ENCODE results near the gene POU4F1. TPM values are rescaled to one million over a fixed set of nuclear protein-coding genes. Genes with fewer than 3 reads are reported as not detected.

The POU4F1 gene
- total and polyA plus RNA-seq, 7 donors, result 0.04 to 2.6 (median 0.17) TPM; not detected in 1

- Histone ChIP-seq H3K4me3 (no peak overlapping the region), H3K9me3 (no peaks in the 10 kb centered on the region), H3K36me3 (ENCODE audit: insufficient read depth in 1 of 2, low read depth in 1 of 2) (no peaks in the 10 kb centered on the region), H3K27me3 (ENCODE audit: insufficient read depth in 3 of 3, low read length in 2 of 3) (peaks cover 5 to 100% (median 27%) of the 10 kb centered on the region in 3 donors), H3K27ac (no peak overlapping the region), H3K4me1 (no peaks in the 10 kb centered on the region)
- no peak for DNase-seq
- WGBS, 3 donors, result 36 to 45% (median 43%) methylated on average over 13 of the region's 13 CpGs
- intact Hi-C loops (cut with DNase I), result no loop called here
- no peak for ATAC-seq
- no peak for TF ChIP-seq CTCF (IDR thresholded peaks at IDR 0.05)
Measured at GRCh38 chr13:78593129-78593528, 10.2 kb downstream of the POU4F1 start.

GRCh38 chr13:78592584-78592983 is 10.8 kb downstream of the POU4F1 start:
- H3K9me3 ChIP-seq, result no peaks in the 10 kb centered on the region
- ATAC-seq, result no peak
- no peaks in the 10 kb centered on the region for H3K36me3 ChIP-seq (ENCODE audit: insufficient read depth in 1 of 2, low read depth in 1 of 2)
- TF ChIP-seq CTCF (IDR thresholded peaks at IDR 0.05), result no peak
- H3K27me3 ChIP-seq (ENCODE audit: insufficient read depth in 3 of 3, low read length in 2 of 3), result peaks cover 10 to 100% (median 27%) of the 10 kb centered on the region in 3 donors
- 41 to 43% (median 41%) methylated on average over 6 of the region's 6 CpGs for WGBS, 3 donors
- no peak overlapping the region for H3K4me3 ChIP-seq
- no peaks in the 10 kb centered on the region for H3K4me1 ChIP-seq
- intact Hi-C loops (cut with DNase I), result no loop called here
- no peak for DNase-seq
- H3K27ac ChIP-seq, result no peak overlapping the region

GRCh38 chr13:78589206-78589605 is 14.1 kb downstream of the POU4F1 start:
- DNase-seq (no peak), ATAC-seq (no peak)
- H3K27me3 ChIP-seq (ENCODE audit: insufficient read depth in 3 of 3, low read length in 2 of 3), result peaks cover 16 to 94% (median 19%) of the 10 kb centered on the region in 3 donors
- H3K27ac ChIP-seq, result no peak overlapping the region
- H3K9me3 ChIP-seq, result no peaks in the 10 kb centered on the region
- no peak overlapping the region for H3K4me3 ChIP-seq
- no peaks in the 10 kb centered on the region for H3K4me1 ChIP-seq
- TF ChIP-seq CTCF (IDR thresholded peaks at IDR 0.05), result no peak
- no peaks in the 10 kb centered on the region for H3K36me3 ChIP-seq (ENCODE audit: insufficient read depth in 1 of 2, low read depth in 1 of 2)
- intact Hi-C loops (cut with DNase I), result no loop called here
- 2 to 5% (median 4%) methylated on average over 7 of the region's 7 CpGs for WGBS, 3 donors

GRCh38 chr13:78587395-78587794 is 16.0 kb downstream of the POU4F1 start:
- ATAC-seq (no peak), DNase-seq (no peak)
- Histone ChIP-seq H3K4me3 (no peak overlapping the region), H3K27me3 (ENCODE audit: insufficient read depth in 3 of 3, low read length in 2 of 3) (peaks cover 11 to 76% (median 16%) of the 10 kb centered on the region in 3 donors), H3K36me3 (ENCODE audit: insufficient read depth in 1 of 2, low read depth in 1 of 2) (no peaks in the 10 kb centered on the region), H3K4me1 (no peaks in the 10 kb centered on the region), H3K9me3 (no peaks in the 10 kb centered on the region), H3K27ac (no peak overlapping the region)
- intact Hi-C loops (cut with DNase I), result no loop called here
- no peak for TF ChIP-seq CTCF (IDR thresholded peaks at IDR 0.05)
- WGBS, 3 donors, result 13 to 18% (median 14%) methylated on average over 18 of the region's 18 CpGs

GRCh38 chr13:78586706-78587105 is 16.6 kb downstream of the POU4F1 start:
- ATAC-seq, result no peak
- intact Hi-C loops (cut with DNase I), result no loop called here
- H3K36me3 ChIP-seq (ENCODE audit: insufficient read depth in 1 of 2, low read depth in 1 of 2), result no peaks in the 10 kb centered on the region
- no peak overlapping the region for H3K4me3 ChIP-seq
- 11 to 14% (median 12%) methylated on average over 21 of the region's 21 CpGs for WGBS, 3 donors
- H3K4me1 ChIP-seq, result no peaks in the 10 kb centered on the region
- peaks cover 11 to 69% (median 16%) of the 10 kb centered on the region in 3 donors for H3K27me3 ChIP-seq (ENCODE audit: insufficient read depth in 3 of 3, low read length in 2 of 3)
- TF ChIP-seq CTCF (IDR thresholded peaks at IDR 0.05), result no peak
- no peak overlapping the region for H3K27ac ChIP-seq
- no peak for DNase-seq
- no peaks in the 10 kb centered on the region for H3K9me3 ChIP-seq

Measured in psoas muscle (tissue), 8 donors.